Activated T-helper 2 cell treated with anti-CD3 and anti-CD28 coated beads, Interferon-gamma antibody, Interleukin-2, Interleukin-4, amounts not matched to agents 10 μg/mL and 5 μg/mL and 100 μg/mL, durations not matched to agents 14 hours and 24 hours and 36 hours (primary cell): ENCODE results near the gene INSR. TPM values are rescaled to one million over a fixed set of nuclear protein-coding genes. Genes with fewer than 3 reads are reported as not detected.

Source experiments
- DNase-seq: peaks from one replicate; pipeline ENCODE4 v3.0.0; 2021; ENCODE audit warnings: low spot score
- H3K27ac Mint-ChIP-seq: one replicate; pipeline ENCODE4 v1.8.0; 2021; ENCODE audit warnings: mixed read lengths
- H3K27me3 Mint-ChIP-seq: one replicate; pipeline ENCODE4 v1.8.0; 2021; ENCODE audit warnings: low read depth, mixed read lengths
- H3K36me3 Mint-ChIP-seq: one replicate; pipeline ENCODE4 v1.8.0; 2021; ENCODE audit warnings: low read depth, mixed read lengths
- H3K4me1 Mint-ChIP-seq: one replicate; pipeline ENCODE4 v1.8.0; 2021; ENCODE audit warnings: low read depth, mixed read lengths
- H3K4me3 Mint-ChIP-seq: one replicate; pipeline ENCODE4 v1.8.0; 2021; ENCODE audit warnings: low read depth, mild to moderate bottlenecking, moderate library complexity, mixed read lengths
- H3K9me3 Mint-ChIP-seq: one replicate; pipeline ENCODE4 v1.8.0; 2021; ENCODE audit warnings: mixed read lengths
- intact Hi-C: fragments of 100-400 bp; cut with micrococcal nuclease; formaldehyde crosslinking; loops from one replicate; pipeline ENCODE4 v1.15.1; 2023
- total RNA-seq: library from RNA; stranded (reverse); gene quantifications from 2 replicates; pipeline ENCODE4 v1.2.3, GENCODE V29; 2022

Gene INSR
- total RNA-seq, 1 donor from 2014 or later = 2.4 TPM

GRCh38 chr19:7288977-7289376 lies 5.2 kb downstream of the INSR start:
- Mint-ChIP-seq H3K4me1 (no peaks in the 10 kb centered on the region), H3K36me3 (no peaks in the 10 kb centered on the region), H3K9me3 (no peaks in the 10 kb centered on the region), H3K27me3 (peaks cover 13% of the 10 kb centered on the region), H3K27ac (no peak overlapping the region), H3K4me3 (no peak overlapping the region)
- intact Hi-C loops = no loop called here
- DNase-seq = no peak

- Mint-ChIP-seq H3K36me3 (no peaks in the 10 kb centered on the region), H3K4me3 (no peak overlapping the region), H3K4me1 (no peaks in the 10 kb centered on the region), H3K27me3 (peaks cover 11% of the 10 kb centered on the region), H3K27ac (no peak overlapping the region), H3K9me3 (no peaks in the 10 kb centered on the region)
- no peak for DNase-seq
- intact Hi-C loops = no loop called here
Observed at GRCh38 chr19:7288131-7288530, 6.1 kb downstream of the INSR start.

- intact Hi-C loops = no loop called here
- DNase-seq = no peak
- no peak overlapping the region for H3K27ac Mint-ChIP-seq
- H3K9me3 Mint-ChIP-seq = no peaks in the 10 kb centered on the region
- no peaks in the 10 kb centered on the region for H3K36me3 Mint-ChIP-seq
- H3K4me1 Mint-ChIP-seq = no peaks in the 10 kb centered on the region
- peaks cover 7% of the 10 kb centered on the region for H3K27me3 Mint-ChIP-seq
- H3K4me3 Mint-ChIP-seq = no peak overlapping the region
Observed at GRCh38 chr19:7287722-7288121, 6.5 kb downstream of the INSR start.

GRCh38 chr19:7280940-7281666 lies 13.1 kb downstream of the INSR start:
- intact Hi-C loops = no loop called here
- no peak overlapping the region for H3K4me3 Mint-ChIP-seq
- no peaks in the 10 kb centered on the region for H3K27me3 Mint-ChIP-seq
- no peaks in the 10 kb centered on the region for H3K36me3 Mint-ChIP-seq
- no peaks in the 10 kb centered on the region for H3K4me1 Mint-ChIP-seq
- DNase-seq = no peak
- no peaks in the 10 kb centered on the region for H3K9me3 Mint-ChIP-seq
- H3K27ac Mint-ChIP-seq = no peak overlapping the region

- Mint-ChIP-seq H3K27me3 (no peaks in the 10 kb centered on the region), H3K4me3 (no peak overlapping the region), H3K4me1 (no peaks in the 10 kb centered on the region), H3K36me3 (no peaks in the 10 kb centered on the region), H3K9me3 (no peaks in the 10 kb centered on the region), H3K27ac (no peak overlapping the region)
- intact Hi-C loops = no loop called here
- DNase-seq = no peak
Observed at GRCh38 chr19:7272856-7273578, 21.2 kb downstream of the INSR start.

- no peaks in the 10 kb centered on the region for H3K36me3 Mint-ChIP-seq
- H3K4me1 Mint-ChIP-seq = no peaks in the 10 kb centered on the region
- H3K27ac Mint-ChIP-seq = no peak overlapping the region
- no peaks in the 10 kb centered on the region for H3K27me3 Mint-ChIP-seq
- intact Hi-C loops = no loop called here
- H3K9me3 Mint-ChIP-seq = no peaks in the 10 kb centered on the region
- H3K4me3 Mint-ChIP-seq = no peak overlapping the region
- no peak for DNase-seq
Observed at GRCh38 chr19:7268705-7269098, 25.5 kb downstream of the INSR start.

- Mint-ChIP-seq H3K4me3 (no peak overlapping the region), H3K4me1 (no peaks in the 10 kb centered on the region), H3K27me3 (no peaks in the 10 kb centered on the region), H3K36me3 (no peaks in the 10 kb centered on the region), H3K9me3 (no peaks in the 10 kb centered on the region), H3K27ac (no peak overlapping the region)
- intact Hi-C loops = no loop called here
- no peak for DNase-seq
Observed at GRCh38 chr19:7267792-7268704, 26.2 kb downstream of the INSR start.

GRCh38 chr19:7266832-7267231 lies 27.4 kb downstream of the INSR start:
- Mint-ChIP-seq H3K27me3 (no peaks in the 10 kb centered on the region), H3K9me3 (no peaks in the 10 kb centered on the region), H3K27ac (no peak overlapping the region), H3K4me1 (no peaks in the 10 kb centered on the region), H3K4me3 (no peak overlapping the region), H3K36me3 (no peaks in the 10 kb centered on the region)
- intact Hi-C loops = no loop called here
- no peak for DNase-seq

GRCh38 chr19:7265963-7266362 lies 28.3 kb downstream of the INSR start:
- Mint-ChIP-seq H3K9me3 (no peaks in the 10 kb centered on the region), H3K27me3 (no peaks in the 10 kb centered on the region), H3K4me1 (no peaks in the 10 kb centered on the region), H3K36me3 (no peaks in the 10 kb centered on the region), H3K4me3 (no peak overlapping the region), H3K27ac (no peak overlapping the region)
- intact Hi-C loops = no loop called here
- DNase-seq = no peak

GRCh38 chr19:7264858-7265257 lies 29.4 kb downstream of the INSR start:
- intact Hi-C loops = no loop called here
- DNase-seq = no peak
- Mint-ChIP-seq H3K4me3 (no peak overlapping the region), H3K27ac (no peak overlapping the region), H3K27me3 (no peaks in the 10 kb centered on the region), H3K4me1 (no peaks in the 10 kb centered on the region), H3K9me3 (no peaks in the 10 kb centered on the region), H3K36me3 (no peaks in the 10 kb centered on the region)

- Mint-ChIP-seq H3K9me3 (no peaks in the 10 kb centered on the region), H3K4me1 (no peaks in the 10 kb centered on the region), H3K27me3 (no peaks in the 10 kb centered on the region), H3K36me3 (no peaks in the 10 kb centered on the region), H3K27ac (no peak overlapping the region), H3K4me3 (no peak overlapping the region)
- intact Hi-C loops = no loop called here
- DNase-seq = no peak
Observed at GRCh38 chr19:7263521-7263920, 30.7 kb downstream of the INSR start.

- intact Hi-C loops = no loop called here
- H3K27me3 Mint-ChIP-seq = no peaks in the 10 kb centered on the region
- H3K4me3 Mint-ChIP-seq = no peak overlapping the region
- no peaks in the 10 kb centered on the region for H3K4me1 Mint-ChIP-seq
- H3K9me3 Mint-ChIP-seq = no peaks in the 10 kb centered on the region
- no peak overlapping the region for H3K27ac Mint-ChIP-seq
- no peaks in the 10 kb centered on the region for H3K36me3 Mint-ChIP-seq
- DNase-seq = no peak
Observed at GRCh38 chr19:7263066-7263465, 31.1 kb downstream of the INSR start.

GRCh38 chr19:7262470-7262869 lies 31.7 kb downstream of the INSR start:
- DNase-seq = no peak
- intact Hi-C loops = no loop called here
- Mint-ChIP-seq H3K27me3 (no peaks in the 10 kb centered on the region), H3K36me3 (no peaks in the 10 kb centered on the region), H3K27ac (no peak overlapping the region), H3K4me3 (no peak overlapping the region), H3K4me1 (no peaks in the 10 kb centered on the region), H3K9me3 (no peaks in the 10 kb centered on the region)
